ENCODE measurements around the gene RNF13.
"Not testable (repeated sequence)": the region's sequence is repeated elsewhere in the genome, so short reads cannot be mapped to it uniquely, and the experiment has no call there.

RNF13 gene

DNA sequence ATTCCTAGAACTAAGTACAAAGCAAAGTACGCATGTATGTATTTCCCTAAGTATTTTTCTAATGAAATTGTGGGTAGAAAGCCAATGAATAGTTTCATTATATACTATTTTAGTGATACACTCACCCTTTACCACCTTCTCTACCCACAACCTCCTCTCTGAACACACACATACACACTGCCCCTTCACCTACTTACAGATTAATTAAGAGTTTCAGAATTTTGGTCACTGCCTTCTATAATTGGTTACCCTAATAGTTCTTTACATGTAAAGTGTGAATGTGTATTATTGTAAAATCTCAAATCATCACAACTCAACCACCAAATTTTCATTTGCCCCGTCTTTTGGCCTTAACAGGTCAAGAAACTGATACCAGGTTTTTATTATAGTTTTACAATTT lies 150.5 kb downstream of the RNF13 start:
- DNase-seq = no peak

DNA sequence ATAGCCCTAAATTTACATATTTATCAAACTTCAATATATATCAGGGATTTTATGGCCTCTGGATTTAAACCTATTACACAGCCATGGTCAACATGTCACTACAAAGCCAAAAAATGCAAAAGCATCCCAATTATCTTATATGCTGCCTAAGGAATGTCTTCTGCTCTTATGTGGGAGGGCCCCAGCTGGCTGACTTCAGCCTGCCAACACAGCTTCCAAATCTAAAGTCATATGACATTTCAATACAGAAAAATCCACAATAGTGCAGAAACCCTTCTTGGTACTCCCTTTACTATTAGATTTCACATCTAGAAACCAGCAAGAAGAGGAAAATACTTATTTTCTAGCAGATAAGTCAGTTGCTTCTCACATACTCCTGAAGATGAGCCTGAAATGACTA lies 151.3 kb downstream of the RNF13 start:
- no peak for DNase-seq

GRCh38 chr3:149965278-149965677 lies 152.3 kb downstream of the RNF13 start:
- DNase-seq = no peak

GRCh38 chr3:149967086-149967685 lies 154.2 kb downstream of the RNF13 start:
- no peak for DNase-seq

GRCh38 chr3:149968216-149968615 lies 155.2 kb downstream of the RNF13 start:
- no peak for DNase-seq

- DNase-seq = peak; percentile 20
Observed at GRCh38 chr3:149969110-149969939, 156.3 kb downstream of the RNF13 start.

- DNase-seq = peak; percentile 25
Observed at GRCh38 chr3:149969940-149970715, 157.1 kb downstream of the RNF13 start.

- DNase-seq = peak; percentile 71
Observed at GRCh38 chr3:149970716-149971402, 157.8 kb downstream of the RNF13 start, which contains the start of gene PFN2. PFN2 (minus strand) TSS chr3:149970895; CDS start chr3:149970856, 39 bp downstream.

DNA sequence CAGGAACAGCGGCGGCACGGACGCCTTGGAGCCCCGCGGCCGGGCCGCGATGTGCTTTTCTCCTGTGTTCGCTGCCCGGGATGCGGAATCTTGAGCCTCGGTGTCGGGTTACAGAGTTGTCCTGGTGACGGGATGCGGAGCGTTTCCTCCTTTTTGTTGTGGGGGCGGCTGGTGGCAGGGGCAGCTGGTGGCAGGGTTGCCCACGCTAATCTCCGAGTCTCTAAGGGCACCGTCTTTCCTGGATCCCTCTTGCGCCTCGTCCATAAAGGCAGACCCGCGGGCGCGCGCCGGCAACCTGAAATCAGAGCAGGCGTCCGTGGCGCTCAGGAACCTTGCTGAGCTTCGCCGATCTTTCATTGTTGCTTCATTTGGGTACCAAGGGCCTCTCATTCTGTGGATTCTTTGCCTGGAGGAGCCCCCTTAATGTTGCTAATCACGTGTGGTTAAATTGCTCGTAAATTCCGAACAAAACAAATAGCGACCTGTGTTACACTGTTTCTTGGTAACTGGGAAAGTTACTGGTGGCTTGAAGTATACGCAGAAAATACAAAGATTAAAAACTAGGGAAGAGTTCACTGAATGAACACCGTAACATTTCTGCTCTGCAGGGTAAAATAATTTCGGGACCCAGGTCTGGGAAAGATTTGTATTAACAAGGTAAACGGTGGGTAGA lies 158.5 kb downstream of the RNF13 start:
- peak; percentile 68 for DNase-seq

- no peak for DNase-seq
Observed at GRCh38 chr3:149975919-149976318, 162.9 kb downstream of the RNF13 start.

DNA sequence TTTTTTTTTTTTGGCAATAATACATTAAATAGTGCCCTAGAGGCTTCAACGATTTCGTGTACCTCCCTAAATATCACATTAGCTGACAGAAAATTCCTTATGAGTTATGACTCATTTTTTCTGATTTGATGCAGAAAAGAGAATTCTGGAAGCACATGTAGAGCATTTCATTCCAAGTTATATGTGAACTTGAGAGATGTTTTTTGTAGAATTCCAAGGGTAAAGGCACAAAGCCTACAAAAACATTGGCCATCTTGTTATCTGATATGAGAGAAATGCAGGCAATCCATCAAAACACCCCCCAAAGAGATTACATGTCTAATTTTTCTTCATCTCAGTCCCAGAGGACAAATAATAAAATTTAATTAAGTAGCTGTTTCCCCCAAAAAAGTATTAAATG lies 164.4 kb downstream of the RNF13 start:
- DNase-seq = no peak

GRCh38 chr3:149981979-149982378 lies 169.0 kb downstream of the RNF13 start:
- DNase-seq = not testable (repeated sequence)

DNA sequence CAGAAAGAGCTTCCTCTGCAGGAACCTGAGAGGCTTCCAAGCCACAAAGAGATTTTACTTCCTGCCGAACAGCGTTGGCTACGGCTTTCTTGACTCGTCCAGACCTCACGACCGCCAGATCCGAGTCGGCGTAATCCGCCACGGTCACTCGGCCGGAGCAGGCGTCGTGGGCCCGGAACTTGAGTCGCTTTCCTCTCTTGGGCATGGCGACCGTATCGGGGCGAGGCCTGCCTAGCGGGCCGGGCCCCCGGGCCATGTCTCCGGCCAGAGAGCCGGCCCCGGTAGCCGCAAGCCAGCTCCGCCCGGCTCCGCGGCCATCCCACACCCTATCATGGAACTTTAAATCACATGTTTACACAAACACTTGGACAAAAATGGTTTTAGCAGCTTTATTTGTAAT lies 170.0 kb downstream of the RNF13 start:
- not testable (repeated sequence) for DNase-seq

DNA sequence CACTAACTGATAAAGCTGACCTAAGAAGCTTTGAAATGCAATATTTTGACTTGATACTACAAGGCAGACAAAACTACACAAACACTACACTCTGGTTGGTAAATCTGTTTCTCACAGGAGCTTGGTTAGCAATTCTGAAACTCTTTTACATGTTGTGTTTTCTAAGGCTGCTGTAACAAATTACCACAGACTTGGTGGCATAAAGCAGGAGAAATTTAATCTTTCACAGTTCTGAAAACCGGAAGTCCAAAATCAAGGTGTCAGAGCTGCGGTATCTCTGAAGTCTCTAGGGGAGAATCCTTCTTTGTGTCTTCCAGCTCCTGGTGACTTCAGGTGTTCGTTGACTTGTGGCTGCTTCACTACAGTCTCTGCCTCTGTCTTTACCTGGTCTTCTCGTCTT lies 170.6 kb downstream of the RNF13 start:
- no peak for DNase-seq

GRCh38 chr3:149989307-149989706 lies 176.3 kb downstream of the RNF13 start:
- DNase-seq = no peak

- DNase-seq = no peak
Observed at GRCh38 chr3:149990423-149990948, 177.5 kb downstream of the RNF13 start.

- no peak for DNase-seq
Observed at GRCh38 chr3:149992416-149993058, 179.5 kb downstream of the RNF13 start.

DNA sequence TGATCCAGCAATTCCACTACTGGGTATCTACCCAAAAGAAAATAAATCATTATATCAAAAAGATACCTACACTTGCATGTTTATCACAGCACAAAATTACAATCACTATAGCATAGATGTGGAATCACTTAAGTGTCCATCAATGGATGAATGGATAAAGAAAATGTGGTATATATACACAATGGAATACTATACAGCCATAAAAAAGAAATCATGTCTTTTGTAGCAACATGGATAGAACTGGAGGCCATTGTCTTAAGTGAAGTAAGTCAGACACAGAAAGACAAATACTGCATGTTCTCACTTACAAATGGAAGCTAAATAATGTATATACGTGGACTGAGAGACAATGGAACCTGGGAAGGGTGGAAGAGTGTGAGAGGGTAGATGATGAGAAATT lies 185.9 kb downstream of the RNF13 start:
- DNase-seq = no peak

GRCh38 chr3:149999421-149999820 lies 186.4 kb downstream of the RNF13 start:
- DNase-seq = no peak

DNA sequence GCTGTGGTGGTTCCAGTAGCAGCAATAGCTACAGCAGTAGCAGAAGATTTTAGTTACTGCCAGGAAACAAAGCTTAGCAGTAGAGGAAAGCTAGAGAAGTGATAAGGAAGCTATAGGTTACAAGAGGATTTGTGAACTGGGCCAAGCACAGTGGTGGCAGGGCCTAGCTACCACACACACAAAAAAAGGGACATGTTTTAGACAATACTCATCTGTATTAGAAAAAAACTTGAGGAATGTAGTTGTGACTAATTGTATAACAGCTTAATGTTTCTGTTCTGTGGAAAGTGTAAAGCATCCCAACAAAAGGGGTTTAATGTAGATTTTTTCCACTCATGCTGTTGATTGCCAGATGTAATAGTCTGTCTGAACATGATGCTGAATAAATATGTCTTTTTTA lies 187.6 kb downstream of the RNF13 start:
- no peak for DNase-seq
